Measurements from ENCODE around the gene CELF1. TPM values are rescaled to one million over a fixed set of nuclear protein-coding genes. Genes with fewer than 3 reads are reported as not detected.

CELF1 gene
- total RNA-seq = 116 and 125 TPM in 2 replicates

DNA sequence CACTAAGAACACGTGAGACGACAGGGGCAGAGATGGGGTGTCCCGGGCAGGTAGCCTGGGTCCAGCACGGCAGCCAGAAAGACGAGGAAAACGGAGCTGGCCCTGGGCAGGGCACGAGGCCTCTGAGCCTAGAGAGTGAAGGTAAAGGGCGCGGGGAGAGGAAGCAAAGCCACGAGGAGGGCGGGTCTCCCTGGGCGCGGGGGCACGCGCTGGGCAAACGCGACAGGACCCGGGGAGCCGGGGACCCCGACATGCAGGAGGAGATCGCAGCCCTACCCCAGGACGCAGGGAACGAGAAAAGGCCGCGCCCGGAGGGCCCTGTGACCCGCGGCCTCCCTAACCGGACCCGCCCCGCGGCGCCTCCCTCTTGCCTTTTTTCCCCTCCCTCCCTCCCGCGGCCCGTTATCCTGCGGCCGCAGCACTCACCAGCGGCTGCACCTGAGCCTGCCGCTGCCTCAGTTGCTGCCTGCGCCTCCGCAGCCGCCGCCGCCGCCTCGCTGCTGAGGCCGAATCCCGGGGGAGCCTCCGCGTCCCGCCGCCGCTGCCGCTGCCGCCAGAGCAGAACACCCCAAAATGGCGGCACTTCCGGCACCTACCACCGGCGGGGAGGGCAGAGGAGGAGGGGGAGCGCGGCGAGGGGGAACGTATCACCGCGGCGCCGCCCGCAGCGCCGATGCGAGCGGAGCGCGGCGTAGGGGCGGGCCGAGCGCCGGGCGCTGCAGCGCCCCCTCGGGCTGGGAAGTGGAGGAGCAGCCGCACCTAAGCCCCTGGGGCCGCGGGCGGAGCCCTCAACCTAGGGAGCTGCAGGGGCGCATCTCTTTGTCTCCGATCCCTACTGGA is at the start of gene CELF1:
CELF1 (minus strand) TSS at position 567 of the 840 bp plus-strand sequence. CDS start 53,609 bp downstream, outside the sequence.
- intact Hi-C loops (cut with micrococcal nuclease) = loop anchor here (1.0 to 10.0 kb wide), 17 partner anchors 13 to 935 kb away; partner anchors contain the start of genes AGBL2, ARHGAP1, ATG13 and DDB2

DNA sequence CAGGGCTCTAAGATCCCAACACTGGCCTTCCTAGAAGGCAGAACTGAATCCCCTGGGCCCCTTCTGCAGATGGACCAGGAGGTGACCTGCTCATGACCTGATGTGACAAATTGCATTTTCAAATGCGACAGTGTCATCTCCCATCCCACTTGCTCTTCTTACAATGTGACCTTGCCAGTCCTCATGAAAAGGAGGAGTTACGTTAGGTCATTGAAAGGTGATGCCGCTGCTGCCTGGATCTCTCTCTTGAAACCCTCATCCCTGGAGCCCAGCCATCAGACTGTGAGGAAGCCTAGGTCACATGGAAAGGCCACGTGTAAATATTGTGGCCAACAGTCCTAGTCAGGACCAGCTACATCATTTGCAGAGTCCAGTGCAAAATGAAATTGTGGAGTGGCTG is 47.0 kb upstream of the CELF1 start:
- intact Hi-C loops (cut with micrococcal nuclease) = no loop called here

DNA sequence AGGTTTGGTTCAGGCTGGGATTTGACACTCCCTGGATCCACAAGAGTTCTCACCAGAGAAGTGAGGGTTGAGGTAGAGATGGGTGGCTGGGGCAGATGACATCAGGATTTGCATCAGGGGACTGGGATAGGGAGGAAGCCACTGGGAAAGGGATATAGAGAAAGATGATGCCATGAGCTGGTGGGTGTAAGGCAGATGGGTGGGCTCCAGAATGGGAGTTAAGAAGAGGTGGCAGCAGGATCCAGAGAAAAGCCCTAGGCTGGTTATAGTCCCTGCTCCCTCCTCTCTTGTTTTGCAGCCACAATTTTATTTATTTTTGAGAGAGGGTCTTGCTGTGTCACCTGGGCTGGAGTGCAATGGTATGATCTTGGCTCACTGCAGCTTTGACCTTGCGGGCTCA is 43.0 kb upstream of the CELF1 start:
- intact Hi-C loops (cut with micrococcal nuclease) = no loop called here

DNA sequence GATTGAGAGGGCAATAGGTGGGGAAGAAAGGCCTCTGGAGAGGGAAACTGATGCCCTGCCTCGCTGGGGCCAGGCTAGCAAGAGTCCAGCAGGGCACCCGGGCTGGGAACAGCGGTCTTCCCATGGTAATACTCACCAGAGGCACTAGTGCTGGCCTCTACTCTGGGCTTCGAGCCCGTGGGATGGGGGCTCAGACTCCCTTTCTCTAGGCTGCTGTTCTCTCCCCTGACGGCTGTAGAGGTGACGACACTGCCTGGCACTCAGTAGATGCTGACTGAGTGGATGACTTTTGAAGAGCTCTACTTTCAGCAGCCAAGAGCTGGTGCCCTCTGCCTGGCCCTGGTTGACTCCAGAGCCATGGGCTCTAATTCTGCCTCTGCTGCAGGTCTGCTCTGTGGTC is 42.1 kb upstream of the CELF1 start:
- intact Hi-C loops (cut with micrococcal nuclease) = no loop called here

DNA sequence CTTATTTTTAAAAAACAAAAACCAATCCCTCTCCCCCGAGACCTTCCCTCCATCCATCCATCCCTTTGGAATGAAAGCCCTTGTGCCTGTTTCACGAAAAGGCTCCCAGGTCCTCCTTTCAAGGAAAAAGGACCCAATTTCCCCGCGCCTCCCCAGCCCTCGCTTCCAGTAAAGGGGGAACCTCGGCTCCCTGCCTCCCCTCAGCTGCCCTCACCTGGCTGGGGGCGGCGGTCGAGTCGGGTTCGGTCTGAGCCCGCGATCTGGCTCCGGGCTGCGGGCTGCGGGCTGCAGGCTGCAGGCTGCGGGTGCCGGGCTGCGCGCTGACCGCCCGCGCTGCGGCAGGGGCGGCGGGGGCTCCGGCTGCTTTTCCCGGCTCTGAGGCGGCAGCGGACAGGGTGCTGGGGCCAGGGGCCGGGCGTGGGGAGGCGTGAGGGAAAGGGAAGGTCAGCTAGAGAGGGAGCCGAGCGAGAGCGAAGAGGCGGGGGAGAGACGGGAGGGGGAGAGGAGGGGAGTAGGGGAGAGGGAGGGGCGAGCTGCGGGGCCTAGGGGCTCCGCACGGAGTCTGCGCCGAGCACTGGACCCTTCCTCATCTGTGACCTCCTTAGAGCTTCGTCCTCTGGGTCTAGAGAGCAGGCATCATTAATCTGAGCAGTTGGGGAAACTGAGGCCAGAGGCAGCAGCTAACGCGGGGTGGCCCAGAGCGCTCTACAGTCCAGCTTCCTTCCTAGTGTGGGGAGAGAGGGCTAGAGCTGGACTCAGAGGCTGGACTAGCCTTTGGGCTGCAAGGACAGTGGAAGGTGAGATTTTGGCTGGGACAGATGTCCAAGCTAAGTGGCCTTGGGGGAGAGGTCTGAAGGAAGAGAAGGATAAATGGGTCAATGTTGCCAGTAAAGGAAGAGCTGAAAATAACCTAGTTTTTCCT is 41.3 kb upstream of the CELF1 start, which contains the start of gene C1QTNF4:
C1QTNF4 (minus strand) TSS at position 478 of the 922 bp plus-strand sequence. CDS start 3,601 bp downstream, outside the sequence.
- intact Hi-C loops (cut with micrococcal nuclease) = no loop called here

DNA sequence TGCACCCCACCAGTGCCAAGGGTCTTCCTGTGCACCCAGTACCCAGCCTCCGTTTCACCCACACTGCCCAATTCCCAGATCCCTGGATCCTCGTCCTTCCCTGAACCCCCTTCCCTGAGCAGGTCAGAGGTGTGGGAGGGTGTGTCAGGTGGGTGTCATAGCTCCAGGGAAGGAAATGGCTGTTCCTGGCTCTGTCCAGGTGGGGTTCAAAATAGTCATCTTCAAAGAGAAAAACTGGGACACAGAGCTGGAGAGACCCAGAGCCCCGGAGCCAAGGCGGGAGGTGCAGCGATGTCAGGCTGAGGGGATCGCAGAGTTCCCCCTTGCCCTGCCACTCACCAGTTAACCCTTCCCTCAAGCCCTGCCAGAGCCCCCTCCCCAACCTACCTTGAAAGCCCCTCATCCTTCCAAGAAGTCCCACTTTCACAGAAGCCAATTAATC is 40.6 kb upstream of the CELF1 start:
- intact Hi-C loops (cut with micrococcal nuclease) = no loop called here

DNA sequence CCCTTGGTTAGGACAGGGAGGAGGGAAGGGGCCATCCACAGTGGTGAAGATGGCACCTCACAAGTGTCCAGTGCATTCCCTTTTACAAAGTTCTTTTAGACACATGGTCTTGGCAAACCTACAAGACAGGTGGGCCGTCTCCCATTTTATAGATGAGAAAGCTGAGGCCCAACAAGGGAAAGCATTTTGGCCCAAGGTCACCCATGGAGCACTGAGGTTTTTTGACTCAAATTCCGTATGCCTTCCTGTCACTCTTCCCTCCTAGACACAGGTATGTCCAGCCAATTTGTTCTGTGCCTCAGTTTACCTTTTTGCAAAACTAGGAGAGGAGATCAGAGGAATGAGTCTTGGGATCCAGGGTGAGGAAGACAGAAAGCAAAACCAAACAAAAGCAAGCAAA is 40.0 kb upstream of the CELF1 start:
- intact Hi-C loops (cut with micrococcal nuclease) = no loop called here

DNA sequence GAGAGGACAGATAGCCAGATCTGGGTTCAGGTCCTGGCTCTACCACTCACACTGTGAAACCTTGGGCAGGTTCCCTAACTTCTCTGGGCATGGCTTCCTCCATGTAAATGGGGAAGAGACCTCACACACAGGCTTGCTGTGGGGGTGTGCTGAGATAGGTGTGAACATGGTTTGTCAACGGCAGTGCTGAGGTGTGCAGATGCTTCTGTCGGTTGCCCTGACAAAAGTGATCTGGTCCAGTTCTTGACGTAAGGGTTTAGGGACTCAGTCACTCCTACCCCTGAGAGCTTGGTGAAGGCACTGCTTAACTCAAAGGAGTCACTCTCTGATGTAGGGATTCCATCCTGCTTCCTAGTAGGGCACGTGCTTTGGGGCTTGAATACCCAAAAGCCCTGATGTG is 39.3 kb upstream of the CELF1 start:
- intact Hi-C loops (cut with micrococcal nuclease) = no loop called here

DNA sequence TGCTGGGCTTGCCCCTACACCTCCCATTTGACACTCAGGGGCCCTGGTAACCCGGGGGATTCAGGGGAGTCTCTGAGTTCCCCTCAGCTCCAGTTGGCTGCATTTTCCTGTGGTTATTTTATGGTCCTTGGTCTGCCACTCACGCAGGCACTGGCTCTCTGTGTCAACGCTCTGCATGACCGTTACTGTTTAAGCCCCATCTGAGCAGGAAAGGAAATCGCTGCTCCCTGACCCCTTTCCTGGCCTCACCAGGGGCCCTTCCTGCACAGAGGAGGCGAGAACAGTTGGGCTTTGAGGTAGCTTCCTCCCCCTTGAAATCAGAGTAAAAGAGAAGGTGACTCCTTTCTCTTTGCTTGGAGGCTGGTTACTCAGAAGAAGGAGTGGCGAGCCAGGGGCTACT is 38.8 kb upstream of the CELF1 start:
- intact Hi-C loops (cut with micrococcal nuclease) = no loop called here

DNA sequence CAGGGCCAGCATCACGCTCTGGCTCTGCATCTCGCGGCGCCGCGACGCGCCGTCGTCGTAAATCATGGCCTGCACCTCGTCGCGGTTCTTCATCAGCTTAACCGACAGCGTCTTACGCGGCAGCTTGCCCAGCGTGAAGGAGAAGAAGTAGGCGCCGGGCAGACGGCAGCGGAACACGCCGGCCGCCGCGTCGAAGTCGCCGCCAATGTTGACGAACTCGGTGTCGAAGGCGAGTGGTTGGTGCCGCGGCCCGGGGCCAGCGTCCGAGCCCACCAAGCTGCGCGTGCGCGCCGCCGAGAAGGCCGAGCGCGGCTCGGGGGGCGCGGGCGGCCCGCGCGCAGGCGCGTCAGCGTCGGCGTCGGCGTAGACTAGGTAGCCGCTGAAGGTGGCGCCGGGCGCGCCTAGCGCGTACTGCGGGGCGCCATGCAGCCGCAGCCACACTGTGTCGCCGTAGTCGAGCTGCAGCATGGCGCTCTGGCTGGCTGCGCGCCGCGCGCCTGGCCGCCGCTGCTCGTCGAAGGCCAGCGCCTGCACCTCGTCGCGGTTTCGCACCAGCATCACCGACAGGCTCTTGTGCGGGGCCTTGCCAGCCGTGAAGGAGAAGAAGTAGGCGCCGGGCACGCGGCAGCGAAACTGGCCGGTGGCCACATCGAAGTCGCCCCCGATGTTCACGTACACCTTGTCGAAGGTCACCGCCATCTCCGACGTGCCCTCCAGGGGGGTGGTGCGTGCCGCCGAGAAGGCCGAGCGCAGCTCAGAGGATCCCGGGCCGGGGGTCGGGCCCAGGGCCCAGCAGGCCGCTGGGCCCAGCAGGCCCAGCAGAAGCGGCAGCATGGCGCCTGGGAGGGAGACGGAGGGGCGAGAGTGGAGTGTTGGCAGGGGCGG is 37.3 kb upstream of the CELF1 start:
- intact Hi-C loops (cut with micrococcal nuclease) = no loop called here

DNA sequence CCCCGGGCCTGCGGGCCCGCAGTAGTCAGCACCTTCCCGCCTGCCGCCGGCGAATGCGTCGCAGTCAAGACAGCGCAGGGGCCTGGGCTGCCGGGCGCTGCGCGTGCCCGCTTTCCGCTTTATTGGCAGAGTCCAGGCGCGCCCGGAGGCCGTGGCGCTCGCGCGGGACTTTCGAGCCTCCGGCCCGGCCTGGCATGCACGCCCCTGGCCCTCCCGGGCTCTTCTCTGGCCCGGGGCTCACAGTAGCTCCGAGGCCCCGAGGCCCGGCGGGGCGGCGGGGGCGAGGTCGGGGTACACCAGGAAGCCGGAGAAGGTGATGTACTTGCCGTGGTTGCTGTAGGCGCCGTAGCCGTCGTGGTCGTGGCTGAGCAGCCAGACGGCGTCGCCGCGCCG is 36.6 kb upstream of the CELF1 start:
- intact Hi-C loops (cut with micrococcal nuclease) = no loop called here

DNA sequence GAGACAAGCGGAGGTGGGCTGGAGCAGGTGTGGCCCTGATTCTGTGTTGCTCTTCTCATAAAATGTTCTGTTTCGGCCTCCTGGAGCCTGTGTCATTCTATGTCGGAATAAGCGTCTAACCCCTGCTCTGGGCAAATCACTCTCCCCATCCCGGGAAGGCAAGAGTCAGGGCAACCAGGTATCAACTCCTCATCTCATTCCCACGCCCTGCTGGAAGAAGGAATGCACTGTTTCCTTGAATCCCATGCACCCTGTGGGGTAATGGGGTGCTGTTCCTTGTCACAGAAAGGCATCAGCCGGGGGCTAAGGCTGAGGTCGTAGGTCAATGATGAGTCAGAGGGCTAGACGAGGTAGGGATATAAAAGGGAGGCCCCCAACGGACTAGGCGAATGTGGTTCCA is 36.2 kb upstream of the CELF1 start:
- intact Hi-C loops (cut with micrococcal nuclease) = no loop called here

DNA sequence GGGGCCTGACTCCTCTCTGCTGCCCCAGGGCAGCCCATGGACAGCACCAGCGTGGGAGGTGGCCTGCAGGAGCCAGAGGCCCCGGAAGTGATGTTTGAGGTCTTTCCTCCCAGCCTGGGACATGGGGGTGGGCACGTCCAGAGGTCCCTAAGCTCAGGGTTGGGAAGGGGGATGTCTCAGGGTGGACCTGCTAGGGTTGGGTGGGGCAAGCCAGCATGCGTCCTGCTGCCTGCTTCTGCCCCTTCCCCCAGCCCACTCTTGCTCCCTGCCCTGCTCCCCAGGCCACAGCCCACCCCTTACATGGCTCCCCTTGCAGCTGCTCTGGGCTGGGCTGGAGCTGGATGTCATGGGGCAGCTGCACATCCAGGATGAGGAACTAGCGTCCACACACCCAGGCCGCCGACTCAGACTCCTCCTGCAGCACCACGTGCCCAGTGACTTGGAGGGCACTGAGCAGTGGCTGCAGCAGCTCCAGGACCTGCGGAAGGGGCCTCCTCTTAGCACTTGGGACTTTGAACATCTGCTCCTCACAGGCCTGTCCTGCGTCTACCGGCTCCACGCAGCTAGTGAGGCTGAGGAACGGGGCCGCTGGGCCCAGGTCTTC is 34.9 kb upstream of the CELF1 start:
- intact Hi-C loops (cut with micrococcal nuclease) = loop anchor here (1.0 kb wide), 1 partner anchor 46 kb away; no protein-coding TSS in a partner anchor

DNA sequence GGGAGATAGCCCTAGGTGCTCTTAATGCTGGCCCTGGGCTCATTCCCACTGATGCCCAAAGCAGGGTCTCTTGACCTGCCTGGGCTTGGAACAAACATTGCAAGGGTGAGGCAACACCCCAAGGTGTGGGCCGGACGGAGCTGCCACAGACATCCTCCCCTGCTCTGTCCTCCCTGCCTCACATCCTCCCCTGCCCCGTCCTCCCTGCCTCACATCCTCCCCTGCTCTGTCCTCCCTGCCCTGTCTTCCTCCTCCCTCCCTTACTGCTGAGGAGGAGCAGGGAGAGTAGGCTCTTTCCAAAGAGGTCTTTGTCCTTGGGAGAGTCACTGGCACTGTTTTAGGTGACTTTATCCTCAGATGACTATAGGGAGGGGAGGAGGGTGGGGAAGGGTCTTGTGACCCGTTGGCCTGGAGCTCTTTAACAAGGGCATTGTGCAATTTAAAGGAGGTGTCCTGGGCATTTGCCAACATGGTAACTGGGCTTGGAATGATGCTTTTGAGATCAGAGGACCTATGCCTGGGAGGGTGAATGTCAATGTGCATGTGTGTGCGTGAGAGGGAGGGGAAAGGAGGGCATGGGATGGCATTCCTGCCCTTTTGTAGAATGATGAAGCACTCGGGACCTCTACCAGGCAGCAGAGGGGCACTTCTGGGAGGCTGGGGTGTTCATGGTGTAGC is 34.2 kb upstream of the CELF1 start:
- intact Hi-C loops (cut with micrococcal nuclease) = loop anchor here (1.0 kb wide), 1 partner anchor 47 kb away; no protein-coding TSS in a partner anchor

DNA sequence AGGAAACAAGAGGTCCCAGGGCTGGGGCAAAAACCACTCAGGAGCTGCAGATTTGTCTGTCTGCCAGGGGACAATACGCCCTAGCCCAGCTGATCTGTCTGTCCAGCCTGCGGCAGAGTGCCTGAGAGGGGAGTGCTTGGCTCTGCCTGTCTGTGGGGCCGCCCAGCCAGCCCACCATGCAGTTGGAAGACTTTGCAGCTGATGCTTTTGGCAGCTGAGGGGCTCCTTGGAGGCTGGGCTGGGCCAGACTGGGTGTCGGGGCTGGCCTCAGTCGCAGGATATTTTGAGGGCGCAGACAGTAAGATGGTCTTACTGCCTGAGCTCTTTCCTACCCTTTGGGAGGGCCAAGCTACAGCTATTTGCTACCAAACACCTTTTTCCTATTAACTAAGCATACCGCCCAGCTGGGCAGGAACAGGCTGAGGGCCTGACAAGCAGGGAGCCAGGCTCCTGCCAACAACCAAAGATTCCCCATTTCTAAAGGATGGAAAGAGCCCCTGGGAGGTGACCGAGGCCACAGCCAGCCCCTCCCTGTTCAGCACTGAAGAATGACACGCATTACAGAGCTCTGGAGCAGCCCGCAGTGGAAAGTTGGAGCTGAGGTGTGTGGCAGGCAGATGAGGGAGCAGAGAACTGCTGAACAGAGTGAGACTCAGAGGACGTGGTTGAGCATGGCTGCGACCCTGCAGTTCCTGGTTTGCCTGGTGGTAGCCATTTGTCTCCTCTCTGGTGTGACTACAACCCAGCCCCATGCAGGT is 33.3 kb upstream of the CELF1 start, which contains the start of gene FAM180B:
FAM180B (plus strand) TSS at position 581 of the 758 bp plus-strand sequence; CDS start at position 672, 91 bp downstream.
- intact Hi-C loops (cut with micrococcal nuclease) = no loop called here

DNA sequence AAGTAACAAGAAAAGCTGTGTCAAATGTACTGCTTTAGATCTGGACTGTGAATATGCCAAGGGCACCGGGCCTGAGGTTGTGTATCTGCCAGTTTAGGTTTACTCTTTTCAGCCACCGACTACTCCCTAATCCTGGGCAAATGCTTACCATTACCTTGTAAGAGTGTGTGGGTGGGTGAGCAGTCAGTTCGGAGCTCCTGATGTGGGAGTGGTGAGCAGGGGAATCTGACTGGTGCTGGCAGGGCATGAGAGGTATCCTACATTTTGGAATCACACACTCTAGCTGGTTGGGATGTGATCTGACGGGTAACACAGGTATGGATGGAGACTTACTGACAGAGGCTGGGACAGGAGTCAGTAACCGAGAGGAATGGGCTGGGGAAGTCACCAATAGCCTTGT is 30.9 kb upstream of the CELF1 start:
- intact Hi-C loops (cut with micrococcal nuclease) = no loop called here

DNA sequence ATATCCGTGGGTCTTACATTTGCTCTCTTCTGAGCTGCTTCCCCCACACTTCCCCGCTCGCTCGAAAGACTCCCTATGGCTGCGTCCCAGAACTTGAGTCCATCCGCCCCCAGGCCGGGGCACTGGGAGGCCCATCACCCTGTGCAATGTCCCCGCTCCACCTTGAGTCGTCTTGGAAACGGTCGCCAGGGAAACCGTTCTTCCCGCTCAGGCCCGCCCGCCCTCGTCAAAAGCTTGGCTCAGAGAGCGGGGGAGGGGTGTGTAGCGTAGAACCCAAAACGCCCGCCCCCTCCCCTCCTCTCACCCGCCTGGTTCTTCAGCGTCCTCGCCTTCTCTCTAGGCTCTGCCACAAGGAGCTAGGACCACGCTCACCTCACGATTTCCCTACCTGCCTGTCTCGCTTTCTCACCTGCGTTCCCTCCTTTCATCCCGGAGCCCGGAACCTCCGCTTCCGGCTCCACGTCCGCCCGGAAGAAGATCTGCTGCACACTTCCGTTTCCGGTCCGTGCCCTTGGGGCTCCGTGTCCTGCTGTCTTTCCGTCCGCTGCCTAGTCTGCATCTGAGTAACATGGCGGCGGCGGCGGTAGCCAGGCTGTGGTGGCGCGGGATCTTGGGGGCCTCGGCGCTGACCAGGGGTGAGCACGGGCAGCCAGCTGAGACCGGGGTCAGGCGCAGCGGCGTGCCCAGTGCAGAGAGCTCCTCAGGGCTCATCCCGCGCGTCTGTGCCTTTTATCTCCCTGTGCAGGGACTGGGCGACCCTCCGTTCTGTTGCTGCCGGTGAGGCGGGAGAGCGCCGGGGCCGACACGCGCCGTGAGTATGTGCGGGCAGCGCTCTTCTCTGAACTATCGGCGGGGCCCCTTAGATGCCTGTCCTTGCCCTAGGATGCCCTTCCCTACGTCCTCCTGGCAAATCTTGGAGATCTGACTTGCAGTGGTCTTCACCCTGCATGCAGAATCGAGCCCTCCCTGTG is 25.9 kb upstream of the CELF1 start, which contains the start of the genes KBTBD4 and NDUFS3:
KBTBD4 (minus strand) TSS at position 447 of the 971 bp plus-strand sequence; CDS start at position 428, 19 bp downstream.
NDUFS3 (plus strand) TSS at position 551 of the 971 bp plus-strand sequence; CDS start at position 569, 18 bp downstream.
- intact Hi-C loops (cut with micrococcal nuclease) = loop anchor here (1.0 to 2.0 kb wide), 11 partner anchors 14 to 878 kb away; partner anchors contain the start of genes ACP2, AGBL2, ARHGAP1 and CELF1
